Breast epithelium (tissue), 3 donors: ENCODE measurements around the gene RAMACL.

Experiments used
- CTCF ChIP-seq, 3 donors: fragments of 450-650 bp; IDR thresholded peaks; one replicate each; pipeline ENCODE4 v1.5.1; 2016 to 2017; ENCODE audit warnings: antibody characterized with exemption in 3 of 3, mild to moderate bottlenecking in 3 of 3, moderate library complexity in 3 of 3
- POLR2A ChIP-seq: fragments of 450-650 bp; IDR thresholded peaks from one replicate; pipeline ENCODE4 v1.6.1; 2016; ENCODE audit warnings: antibody characterized with exemption, mild to moderate bottlenecking, moderate library complexity

GRCh38 chr6:166538297-166539010 lies 48.0 kb downstream of the RAMACL start:
- TF ChIP-seq POLR2A = no peak
- no peak for TF ChIP-seq CTCF (IDR thresholded peaks at IDR 0.05)
